WI38 (cell line): ENCODE data around the gene PIK3CB.

Experiments used
- H3K4me3 ChIP-seq: 2 replicates; pipeline ENCODE4 v1.5.1; 2011; ENCODE audit warnings: low read depth, mild to moderate bottlenecking, control low read depth, low read length
- CTCF ChIP-seq: IDR thresholded peaks from 2 replicates; pipeline ENCODE4 v1.5.1; 2012; ENCODE audit warnings: low read depth, mild to moderate bottlenecking, control low read depth, low read length

PIK3CB gene

GRCh38 chr3:138646513-138646912 is 188.2 kb downstream of the PIK3CB start:
- TF ChIP-seq CTCF, result no peak
- H3K4me3 ChIP-seq, result no peak overlapping the region

- H3K4me3 ChIP-seq, result no peak overlapping the region
- TF ChIP-seq CTCF, result no peak
These were observed 188.7 kb downstream of the PIK3CB start for GRCh38 chr3:138646008-138646407.

- no peak overlapping the region for H3K4me3 ChIP-seq
- no peak for TF ChIP-seq CTCF
These were observed 191.8 kb downstream of the PIK3CB start for GRCh38 chr3:138642927-138643253.

- H3K4me3 ChIP-seq, result no peak overlapping the region
- TF ChIP-seq CTCF, result no peak
These were observed 192.4 kb downstream of the PIK3CB start for GRCh38 chr3:138642226-138642926.

GRCh38 chr3:138640537-138640936 is 194.2 kb downstream of the PIK3CB start:
- H3K4me3 ChIP-seq, result no peak overlapping the region
- TF ChIP-seq CTCF, result no peak

- H3K4me3 ChIP-seq, result no peak overlapping the region
- TF ChIP-seq CTCF, result no peak
These were observed 196.1 kb downstream of the PIK3CB start for GRCh38 chr3:138638641-138639040.

GRCh38 chr3:138629526-138629925 is 205.2 kb downstream of the PIK3CB start:
- no peak for TF ChIP-seq CTCF
- no peak overlapping the region for H3K4me3 ChIP-seq
